ENCODE results near the gene LRP8. TPM values are rescaled to one million over a fixed set of nuclear protein-coding genes. Genes with fewer than 3 reads are reported as not detected.
"Not testable (repeated sequence)": the region's sequence is repeated elsewhere in the genome, so short reads cannot be mapped to it uniquely, and the experiment has no call there.

The LRP8 gene
- total RNA-seq, 2 donors from 2014 or later: 5.7 to 7.2 TPM

DNA sequence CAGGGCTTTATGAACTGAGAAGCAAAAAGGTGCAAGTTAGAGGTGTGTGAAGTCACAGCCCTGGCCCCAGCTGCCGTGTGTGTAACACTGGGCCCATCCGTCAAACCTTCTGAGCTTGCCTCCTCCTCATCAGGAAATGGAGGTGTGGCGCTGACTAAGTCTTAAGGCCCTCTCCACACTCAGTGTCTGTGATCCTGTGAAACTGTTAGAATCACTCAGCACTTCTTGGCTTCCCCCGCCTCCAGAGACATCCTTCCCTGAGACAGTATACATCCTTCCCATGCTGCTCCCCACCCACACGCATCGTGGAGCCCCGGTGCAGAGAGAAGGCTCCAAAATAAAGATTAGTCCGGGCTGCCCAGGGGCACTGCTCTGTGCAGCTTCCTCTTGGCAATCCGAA lies 33.3 kb downstream of the LRP8 start:
- intact Hi-C loops (cut with DNase I): no loop called here
- DNase-seq (ENCODE audit: low spot score): no peak

GRCh38 chr1:53294061-53294460 lies 33.8 kb downstream of the LRP8 start:
- intact Hi-C loops (cut with DNase I): no loop called here
- DNase-seq (ENCODE audit: low spot score): no peak

- intact Hi-C loops (cut with DNase I): no loop called here
- DNase-seq (ENCODE audit: low spot score): no peak
Observed at GRCh38 chr1:53293123-53293522, 34.7 kb downstream of the LRP8 start.

DNA sequence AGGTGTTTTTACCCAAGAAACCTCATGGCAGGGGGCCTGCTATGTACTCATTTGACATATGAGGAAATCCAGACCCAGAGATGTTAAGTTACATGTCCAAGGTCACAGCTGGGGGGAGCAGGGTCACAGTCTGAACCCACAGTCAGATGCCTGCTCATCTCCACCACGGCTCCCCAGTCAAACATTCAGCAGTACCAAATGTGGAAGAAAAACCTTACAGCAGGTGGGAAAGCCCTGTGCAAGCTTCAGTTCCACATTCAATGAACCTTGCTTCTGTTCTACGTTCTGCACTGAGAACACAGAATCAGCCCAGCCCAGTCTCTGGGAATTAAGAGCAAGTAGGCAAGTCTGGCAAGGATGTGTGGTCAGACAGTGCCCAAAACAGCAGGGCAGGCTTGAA lies 35.2 kb downstream of the LRP8 start:
- intact Hi-C loops (cut with DNase I): no loop called here
- no peak for DNase-seq (ENCODE audit: low spot score)

GRCh38 chr1:53291574-53291973 lies 36.3 kb downstream of the LRP8 start:
- intact Hi-C loops (cut with DNase I): no loop called here
- DNase-seq (ENCODE audit: low spot score): no peak

GRCh38 chr1:53288790-53289429 lies 39.0 kb downstream of the LRP8 start:
- no peak for DNase-seq (ENCODE audit: low spot score)
- intact Hi-C loops (cut with DNase I): no loop called here

DNA sequence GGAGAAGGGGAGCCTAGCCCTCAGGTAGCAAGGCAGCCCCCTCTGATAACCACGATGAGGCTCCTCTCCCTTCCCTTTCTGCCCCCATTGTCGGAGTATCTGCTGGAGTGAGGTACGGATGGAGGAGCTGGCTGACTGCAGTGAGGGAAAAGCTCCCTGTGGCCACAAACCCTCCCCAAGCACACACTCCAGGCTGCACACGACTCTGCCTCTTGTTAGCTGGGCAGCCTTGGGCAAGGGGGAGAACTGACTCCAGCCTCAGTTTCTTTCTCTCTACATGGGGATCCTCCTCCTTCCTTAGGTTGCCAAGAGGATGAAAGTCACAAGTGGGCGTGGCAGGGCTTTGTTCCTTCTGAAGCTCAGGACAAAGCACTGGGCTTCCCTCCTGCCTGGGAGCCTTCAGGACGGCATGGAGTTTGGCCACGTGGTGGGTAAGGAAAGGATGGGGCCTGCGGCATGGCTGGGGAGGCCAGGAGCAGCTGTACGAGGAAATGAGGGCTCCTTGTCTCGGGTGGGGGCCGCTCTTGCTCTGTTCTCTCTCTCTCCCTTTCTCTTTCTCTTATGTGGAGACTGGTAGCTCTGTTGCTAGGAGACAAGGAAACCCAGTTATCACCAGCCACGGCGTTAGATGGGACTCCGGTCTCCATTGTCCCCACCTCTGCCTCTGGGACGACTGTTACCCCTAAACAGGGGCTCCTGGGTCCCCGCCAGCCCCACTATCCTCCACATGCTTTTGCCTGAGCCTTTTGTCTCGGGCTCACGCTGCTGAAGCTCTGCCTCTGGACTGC lies 39.7 kb downstream of the LRP8 start:
- DNase-seq (ENCODE audit: low spot score): no peak
- intact Hi-C loops (cut with DNase I): no loop called here

GRCh38 chr1:53286955-53287354 lies 40.9 kb downstream of the LRP8 start:
- DNase-seq (ENCODE audit: low spot score): no peak
- intact Hi-C loops (cut with DNase I): no loop called here

DNA sequence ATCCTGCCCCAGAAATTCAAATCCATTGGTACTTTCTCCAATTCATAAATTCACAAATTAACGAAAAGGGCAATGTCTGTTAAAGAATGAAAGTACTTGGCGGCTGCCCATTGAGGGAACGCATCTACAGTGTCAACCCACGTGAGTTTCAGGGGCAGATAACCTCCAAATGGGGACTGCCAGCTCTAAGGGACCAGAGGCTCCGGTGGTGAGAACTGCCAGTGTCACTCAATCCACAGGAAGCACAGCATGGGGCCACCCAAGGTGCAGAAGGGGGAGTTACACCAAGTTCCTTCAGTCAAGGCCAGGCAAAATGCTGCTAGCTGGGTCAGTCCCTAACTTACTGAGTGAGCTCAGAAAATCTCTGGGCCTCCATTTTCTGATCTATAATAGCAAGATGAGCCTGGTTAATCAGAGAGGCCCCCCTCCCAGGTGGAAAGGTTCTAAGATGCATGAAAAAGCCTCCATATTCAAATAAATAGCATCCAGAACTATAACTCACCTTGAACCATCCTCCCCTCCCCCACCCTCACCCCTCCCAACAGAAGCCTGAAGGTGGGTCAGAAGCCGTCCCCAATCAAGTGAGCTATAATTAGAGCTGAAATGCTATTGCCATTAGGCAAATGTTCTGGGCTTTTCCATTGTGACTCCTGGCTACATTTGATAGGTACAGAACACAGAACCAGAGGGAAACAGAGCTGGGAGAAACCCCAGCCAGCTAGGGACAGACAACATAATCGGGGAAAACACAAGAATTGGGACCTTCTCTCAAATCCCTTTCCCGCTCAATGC lies 41.7 kb downstream of the LRP8 start:
- intact Hi-C loops (cut with DNase I): no loop called here

GRCh38 chr1:53285546-53285945 lies 42.3 kb downstream of the LRP8 start:
- intact Hi-C loops (cut with DNase I): no loop called here
- no peak for DNase-seq (ENCODE audit: low spot score)

More for the DNA sequence above, 41.7 kb downstream of the LRP8 start:
- DNase-seq (ENCODE audit: low spot score): no peak

GRCh38 chr1:53284224-53285020 lies 43.4 kb downstream of the LRP8 start:
- DNase-seq (ENCODE audit: low spot score): no peak
- intact Hi-C loops (cut with DNase I): no loop called here

- DNase-seq (ENCODE audit: low spot score); intact Hi-C loops (cut with DNase I): not testable (repeated sequence)
Observed at GRCh38 chr1:53283156-53283555, 44.7 kb downstream of the LRP8 start.

- DNase-seq (ENCODE audit: low spot score): no peak
- intact Hi-C loops (cut with DNase I): loop anchor here in 1 of 2 donors (2.0 kb wide), 1 partner anchor 112 kb away; no protein-coding TSS in a partner anchor
Observed at GRCh38 chr1:53281133-53281532, 46.7 kb downstream of the LRP8 start.

GRCh38 chr1:53280496-53280895 lies 47.4 kb downstream of the LRP8 start:
- no peak for DNase-seq (ENCODE audit: low spot score)
- intact Hi-C loops (cut with DNase I): loop anchor here in 1 of 2 donors (2.0 kb wide), 1 partner anchor 112 kb away; no protein-coding TSS in a partner anchor

DNA sequence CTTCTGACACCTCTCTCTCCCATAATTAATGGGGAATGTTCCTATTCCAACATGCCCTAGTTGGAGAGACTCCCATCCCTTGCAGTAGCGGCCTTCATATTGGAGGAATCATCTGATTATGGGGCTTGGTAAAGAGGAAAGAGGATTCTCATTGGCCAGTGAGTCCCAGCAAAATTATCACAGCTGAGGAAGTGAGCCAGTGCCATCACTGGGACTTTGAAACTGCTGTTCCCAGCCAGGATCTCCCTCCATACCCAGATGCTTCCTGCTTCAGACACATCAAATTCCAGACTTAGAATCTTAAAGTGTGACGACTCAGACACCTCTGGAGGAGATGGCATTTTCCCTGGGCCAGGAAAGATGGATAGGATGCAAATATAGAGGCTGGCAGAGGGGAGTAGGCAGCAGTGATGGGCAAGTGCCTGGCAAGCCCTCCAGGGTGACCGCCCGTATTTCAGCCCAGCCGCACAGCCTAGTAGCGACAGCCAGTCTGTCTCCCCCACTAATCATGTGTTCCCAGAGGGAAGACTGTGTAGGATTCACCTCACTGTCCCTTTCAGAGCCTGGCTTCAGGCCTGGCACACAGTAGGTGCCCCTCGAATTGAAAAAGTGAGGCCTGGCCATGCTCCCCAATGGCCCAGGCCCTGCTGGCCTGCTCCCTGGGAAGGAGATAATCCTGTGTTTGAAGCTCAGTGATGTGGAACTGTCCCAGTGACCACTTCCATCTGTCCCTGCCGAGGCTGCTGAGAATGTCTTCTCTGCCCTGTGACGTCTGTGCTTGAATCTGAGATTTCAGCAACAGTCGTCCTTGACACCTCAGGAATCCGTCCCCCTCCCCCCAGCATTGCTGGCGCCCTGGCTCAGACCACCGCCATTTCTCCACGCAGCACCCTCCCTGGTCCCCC lies 48.3 kb downstream of the LRP8 start:
- intact Hi-C loops (cut with DNase I): loop anchor here (2.0 kb wide), 1 partner anchor 113 kb away; no protein-coding TSS in a partner anchor
- DNase-seq (ENCODE audit: low spot score): no peak

DNA sequence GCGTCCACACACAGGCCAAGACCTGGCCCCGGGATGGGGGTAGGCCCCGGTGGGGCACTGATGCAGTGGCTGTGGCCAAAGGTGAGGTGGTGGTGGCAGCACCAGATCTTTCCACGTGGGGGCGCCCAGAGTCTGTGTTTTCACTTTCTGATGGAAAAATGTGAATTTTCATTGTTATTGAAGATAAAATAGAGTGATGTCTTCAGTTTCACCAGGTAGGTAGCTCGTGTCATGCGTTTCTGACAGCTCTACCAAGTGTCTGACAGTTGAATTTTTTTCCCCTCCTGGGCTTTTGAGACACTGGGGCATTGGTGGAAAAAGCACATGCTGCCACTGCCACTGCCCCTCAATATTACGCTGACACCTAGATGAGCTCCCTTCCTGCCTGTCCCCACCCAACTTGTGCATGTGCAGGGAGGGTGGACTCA lies 49.6 kb downstream of the LRP8 start:
- DNase-seq (ENCODE audit: low spot score): peak; percentile 86
- intact Hi-C loops (cut with DNase I): loop anchor here in 1 of 2 donors (2.0 kb wide), 1 partner anchor 114 kb away; no protein-coding TSS in a partner anchor

- intact Hi-C loops (cut with DNase I): no loop called here
- DNase-seq (ENCODE audit: low spot score): peak; percentile 52
Observed at GRCh38 chr1:53277326-53277725, 50.5 kb downstream of the LRP8 start.

GRCh38 chr1:53276902-53277281 lies 51.0 kb downstream of the LRP8 start:
- peak; percentile 53 for DNase-seq (ENCODE audit: low spot score)
- intact Hi-C loops (cut with DNase I): no loop called here
